ENCODE data around the gene ASAP2. TPM values are rescaled to one million over a fixed set of nuclear protein-coding genes. Genes with fewer than 3 reads are reported as not detected.
A peak's percentile ranks its signal among the peaks of the same experiment; 100 is the strongest.

The ASAP2 gene
- total RNA-seq, 1 experiment from 2014 or later, result 12.6 TPM

DNA sequence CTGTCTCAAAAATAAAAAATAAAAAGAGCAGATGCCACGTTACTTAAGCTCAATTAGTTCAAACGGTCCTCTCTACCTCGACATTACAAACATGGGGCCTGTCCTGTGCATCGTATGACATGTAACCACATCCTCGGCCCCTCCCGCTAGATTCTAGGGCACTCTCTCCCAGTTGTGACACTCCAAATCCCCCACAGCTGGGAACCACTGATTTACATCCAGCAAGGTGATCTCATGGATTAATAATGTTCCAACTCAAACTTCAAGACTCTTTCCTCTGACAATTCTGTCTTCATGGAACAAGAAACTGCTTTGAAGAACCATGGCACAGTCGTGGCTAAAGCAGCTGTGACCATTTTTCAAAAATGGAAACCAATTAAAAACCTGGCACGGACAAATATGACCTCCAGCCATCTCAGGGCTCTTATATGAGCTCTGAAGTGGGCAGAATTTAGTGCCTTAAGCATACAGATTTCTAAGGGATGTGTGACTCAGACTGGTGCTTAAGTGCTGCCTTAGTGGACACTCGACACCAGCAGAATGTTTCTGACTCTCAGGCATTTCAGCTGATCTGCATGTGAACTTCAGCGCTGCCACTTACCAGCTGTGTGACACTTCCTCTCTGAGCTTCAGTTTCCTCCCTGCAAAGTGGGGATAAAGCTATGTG, 31.7 kb upstream of the ASAP2 start:
- Mint-ChIP-seq H3K36me3 (ENCODE audit: insufficient read depth in 1 of 3, low read depth in 3 of 3) (no peaks in the 10 kb centered on the region), H3K27me3 (ENCODE audit: low read depth) (no peaks in the 10 kb centered on the region; the same call in 1 of the 2 replicates), H3K4me1 (peaks cover 32 to 38% of the 10 kb centered on the region in 2 experiments), H3K4me3 (no peak overlapping the region), H3K9me3 (no peaks in the 10 kb centered on the region), H3K27ac (peak overlapping the region in 1 of 3 experiments; percentile 28; a peak in 1 of 7 replicates)
- no peak overlapping the region for H2AK5ac ChIP-seq (ENCODE audit: insufficient read length, low read length)
- no peak overlapping the region for H4K91ac ChIP-seq (ENCODE audit: insufficient read length, low read depth, low read length)
- H3K27ac ChIP-seq (ENCODE audit: insufficient read length, low read depth, low read length), result no peak overlapping the region
- no peak overlapping the region for H2BK20ac ChIP-seq (ENCODE audit: low read depth, low read length, poor library complexity, severe bottlenecking)
- TF ChIP-seq, protein P1, sequence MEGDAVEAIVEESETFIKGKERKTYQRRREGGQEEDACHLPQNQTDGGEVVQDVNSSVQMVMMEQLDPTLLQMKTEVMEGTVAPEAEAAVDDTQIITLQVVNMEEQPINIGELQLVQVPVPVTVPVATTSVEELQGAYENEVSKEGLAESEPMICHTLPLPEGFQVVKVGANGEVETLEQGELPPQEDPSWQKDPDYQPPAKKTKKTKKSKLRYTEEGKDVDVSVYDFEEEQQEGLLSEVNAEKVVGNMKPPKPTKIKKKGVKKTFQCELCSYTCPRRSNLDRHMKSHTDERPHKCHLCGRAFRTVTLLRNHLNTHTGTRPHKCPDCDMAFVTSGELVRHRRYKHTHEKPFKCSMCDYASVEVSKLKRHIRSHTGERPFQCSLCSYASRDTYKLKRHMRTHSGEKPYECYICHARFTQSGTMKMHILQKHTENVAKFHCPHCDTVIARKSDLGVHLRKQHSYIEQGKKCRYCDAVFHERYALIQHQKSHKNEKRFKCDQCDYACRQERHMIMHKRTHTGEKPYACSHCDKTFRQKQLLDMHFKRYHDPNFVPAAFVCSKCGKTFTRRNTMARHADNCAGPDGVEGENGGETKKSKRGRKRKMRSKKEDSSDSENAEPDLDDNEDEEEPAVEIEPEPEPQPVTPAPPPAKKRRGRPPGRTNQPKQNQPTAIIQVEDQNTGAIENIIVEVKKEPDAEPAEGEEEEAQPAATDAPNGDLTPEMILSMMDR (conservative IDR thresholded peaks at IDR 0.05), result no peak
- H2BK12ac ChIP-seq (ENCODE audit: insufficient read length, low read depth, low read length), result no peak overlapping the region
- no peak overlapping the region for H2BK5ac ChIP-seq (ENCODE audit: insufficient read length, low read length)
- no peak overlapping the region for H2BK15ac ChIP-seq (ENCODE audit: low read depth, low read length)
- H4K8ac ChIP-seq (replicated peaks; ENCODE audit: insufficient read length, low read depth, low read length), result no peak overlapping the region
- H2AFZ ChIP-seq (ENCODE audit: low read length), result no peak overlapping the region
- H3K4ac ChIP-seq (ENCODE audit: low read depth, low read length), result no peak overlapping the region
- H3T11ph ChIP-seq (ENCODE audit: low read length), result no peak overlapping the region
- peaks cover 7% of the 10 kb centered on the region for H3K4me1 ChIP-seq (ENCODE audit: insufficient read depth, low read length)
- H4K5ac ChIP-seq (ENCODE audit: insufficient read length, low read depth, low read length), result no peak overlapping the region
- H3K27me3 ChIP-seq (ENCODE audit: insufficient read depth, low read length), result no peaks in the 10 kb centered on the region; the same call in 1 of the 2 replicates
- no peak overlapping the region for H3K9ac ChIP-seq (ENCODE audit: extremely low read depth, insufficient read length, low read length)
- WGBS (ENCODE audit: extremely low coverage, insufficient read length, low lambda C conversion rate), result no CpG with 5 or more reads among the region's 10 CpGs
- no peak overlapping the region for H3K14ac ChIP-seq (ENCODE audit: insufficient read depth, low read length)
- H3K79me2 ChIP-seq (ENCODE audit: insufficient read depth, low read length), result no peaks in the 10 kb centered on the region
- no peak overlapping the region for H3K18ac ChIP-seq (ENCODE audit: insufficient read length, low read depth, low read length)
- H3K23ac ChIP-seq (ENCODE audit: insufficient read length, low read depth, low read length), result no peak overlapping the region
- H3K56ac ChIP-seq (ENCODE audit: insufficient read length, low read depth, low read length), result no peak overlapping the region
- no peaks in the 10 kb centered on the region for H3K23me2 ChIP-seq (ENCODE audit: insufficient read length, low read depth, low read length, poor library complexity, severe bottlenecking)
- no peaks in the 10 kb centered on the region for H4K20me1 ChIP-seq (ENCODE audit: control insufficient read depth, insufficient read depth, insufficient read length)
- no peak overlapping the region for H2BK120ac ChIP-seq (ENCODE audit: low read depth, low read length, poor library complexity, severe bottlenecking)
- DNase-seq, result peak; percentile 61
- H3K79me1 ChIP-seq (ENCODE audit: insufficient read depth, low read depth, low read length, poor library complexity, severe bottlenecking), result no peaks in the 10 kb centered on the region
- H3K9me3 ChIP-seq (ENCODE audit: control insufficient read depth, low read depth, low read length), result no peaks in the 10 kb centered on the region
- H3K4me2 ChIP-seq (ENCODE audit: insufficient read depth, insufficient read length, low read length), result no peak overlapping the region

Data from H9 (cell line).